Activated naive CD4-positive, alpha-beta T cell treated with anti-CD3 and anti-CD28 coated beads for 36 hours (primary cell): ENCODE results near the gene DHRS7B. TPM values are rescaled to one million over a fixed set of nuclear protein-coding genes. Genes with fewer than 3 reads are reported as not detected.

Experiments used
- CTCF ChIA-PET: fragments of 350-600 bp; sonication (Branson Sonifier 250); formaldehyde crosslinking; loops from one replicate; lab custom pipeline; 2021; ENCODE audit warnings: antibody characterized with exemption; lab: Charles Lee
- DNase-seq: peaks from one replicate; pipeline ENCODE4 v3.0.0-alpha.2; 2020
- H3K27ac Mint-ChIP-seq: one replicate; pipeline ENCODE4 v1.8.0; 2021; ENCODE audit warnings: mild to moderate bottlenecking, mixed read lengths
- H3K27me3 Mint-ChIP-seq: one replicate; pipeline ENCODE4 v1.8.0; 2021; ENCODE audit warnings: low read depth, mixed read lengths
- H3K36me3 Mint-ChIP-seq: one replicate; pipeline ENCODE4 v1.8.0; 2021; ENCODE audit warnings: low read depth, mixed read lengths
- H3K4me1 Mint-ChIP-seq: one replicate; pipeline ENCODE4 v1.8.0; 2021; ENCODE audit warnings: low read depth, mixed read lengths
- H3K4me3 Mint-ChIP-seq: one replicate; pipeline ENCODE4 v1.8.0; 2021; ENCODE audit warnings: mild to moderate bottlenecking, moderate library complexity, mixed read lengths
- H3K9me3 Mint-ChIP-seq: one replicate; pipeline ENCODE4 v1.8.0; 2021; ENCODE audit warnings: mixed read lengths
- intact Hi-C: fragments of 100-400 bp; cut with micrococcal nuclease; formaldehyde crosslinking; loops from one replicate; pipeline ENCODE4 v1.15.1; 2023
- total RNA-seq, 2 experiments: library from RNA; stranded (reverse); gene quantifications; one replicate each; pipeline ENCODE4 v1.2.3, GENCODE V29; 2021

DHRS7B gene
- total RNA-seq, 2 experiments from 2014 or later, result 12.0 to 12.1 TPM

GRCh38 chr17:21208352-21208751, 81.6 kb downstream of the DHRS7B start:
- no peaks in the 10 kb centered on the region for H3K9me3 Mint-ChIP-seq
- CTCF ChIA-PET, result interaction anchor here (1.4 kb wide), 1 partner anchor 165 kb away, joined by 3 read pairs; the partner anchor contains the start of gene USP22
- H3K4me3 Mint-ChIP-seq, result no peak overlapping the region
- H3K27me3 Mint-ChIP-seq, result no peaks in the 10 kb centered on the region
- no peak for DNase-seq
- H3K4me1 Mint-ChIP-seq, result peaks cover 55% of the 10 kb centered on the region
- H3K36me3 Mint-ChIP-seq, result peaks cover 10% of the 10 kb centered on the region
- no peak overlapping the region for H3K27ac Mint-ChIP-seq
- intact Hi-C loops, result no loop called here

GRCh38 chr17:21209511-21210175, 82.9 kb downstream of the DHRS7B start:
- intact Hi-C loops, result loop anchor here (10.0 kb wide), 1 partner anchor 305 kb away; no protein-coding TSS in a partner anchor
- no peaks in the 10 kb centered on the region for H3K9me3 Mint-ChIP-seq
- H3K27me3 Mint-ChIP-seq, result no peaks in the 10 kb centered on the region
- H3K4me1 Mint-ChIP-seq, result peaks cover 52% of the 10 kb centered on the region
- peaks cover 10% of the 10 kb centered on the region for H3K36me3 Mint-ChIP-seq
- no peak for DNase-seq
- no peak overlapping the region for H3K27ac Mint-ChIP-seq
- CTCF ChIA-PET, result no interaction called here
- no peak overlapping the region for H3K4me3 Mint-ChIP-seq

- H3K9me3 Mint-ChIP-seq, result no peaks in the 10 kb centered on the region
- DNase-seq, result no peak
- no peak overlapping the region for H3K27ac Mint-ChIP-seq
- CTCF ChIA-PET, result interaction anchor here (0.8 kb wide), 1 partner anchor 89 kb away, joined by 3 read pairs; no protein-coding TSS in a partner anchor
- H3K4me1 Mint-ChIP-seq, result peaks cover 52% of the 10 kb centered on the region
- intact Hi-C loops, result loop anchor here (10.0 kb wide), 1 partner anchor 304 kb away; no protein-coding TSS in a partner anchor
- H3K27me3 Mint-ChIP-seq, result no peaks in the 10 kb centered on the region
- H3K4me3 Mint-ChIP-seq, result no peak overlapping the region
- peaks cover 10% of the 10 kb centered on the region for H3K36me3 Mint-ChIP-seq
These were observed 83.8 kb downstream of the DHRS7B start for GRCh38 chr17:21210411-21211076.

GRCh38 chr17:21211825-21212479, 85.2 kb downstream of the DHRS7B start:
- Mint-ChIP-seq H3K27me3 (no peaks in the 10 kb centered on the region), H3K9me3 (no peaks in the 10 kb centered on the region), H3K4me3 (peak overlapping the region; percentile 91), H3K4me1 (peaks cover 52% of the 10 kb centered on the region), H3K36me3 (peaks cover 9% of the 10 kb centered on the region), H3K27ac (no peak overlapping the region)
- DNase-seq, result no peak
- CTCF ChIA-PET, result interaction anchor here (0.6 to 2.3 kb wide), 4 partner anchors 82 to 306 kb away, joined by 3 to 8 read pairs (median 5); no protein-coding TSS in a partner anchor
- intact Hi-C loops, result loop anchor here (10.0 kb wide), 1 partner anchor 303 kb away; no protein-coding TSS in a partner anchor

GRCh38 chr17:21212826-21213637, 86.3 kb downstream of the DHRS7B start:
- CTCF ChIA-PET, result interaction anchor here (0.8 to 2.3 kb wide), 4 partner anchors 15 to 93 kb away, joined by 3 to 8 read pairs (median 6); no protein-coding TSS in a partner anchor

GRCh38 chr17:21213638-21214014, 86.9 kb downstream of the DHRS7B start:
- DNase-seq, result peak; percentile 20
- H3K9me3 Mint-ChIP-seq, result no peaks in the 10 kb centered on the region
- no peaks in the 10 kb centered on the region for H3K27me3 Mint-ChIP-seq
- intact Hi-C loops, result loop anchor here (1.0 to 10.0 kb wide), 10 partner anchors 40 to 301 kb away; partner anchors contain the start of genes DHRS7B, MAP2K3, NATD1 and USP22
- peaks cover 14% of the 10 kb centered on the region for H3K36me3 Mint-ChIP-seq
- CTCF ChIA-PET, result interaction anchor here (0.8 to 2.3 kb wide), 4 partner anchors 16 to 94 kb away, joined by 3 to 8 read pairs (median 6); no protein-coding TSS in a partner anchor
- peak overlapping the region; percentile 91 for H3K4me3 Mint-ChIP-seq
- peaks cover 63% of the 10 kb centered on the region for H3K4me1 Mint-ChIP-seq
- H3K27ac Mint-ChIP-seq, result peak overlapping the region; percentile 91

More at GRCh38 chr17:21212826-21213637, 86.3 kb downstream of the DHRS7B start:
- no peaks in the 10 kb centered on the region for H3K27me3 Mint-ChIP-seq
- H3K4me3 Mint-ChIP-seq, result peak overlapping the region; percentile 91
- intact Hi-C loops, result loop anchor here (10.0 kb wide), 1 partner anchor 302 kb away; no protein-coding TSS in a partner anchor
- no peaks in the 10 kb centered on the region for H3K9me3 Mint-ChIP-seq
- no peak for DNase-seq
- peak overlapping the region; percentile 40 for H3K27ac Mint-ChIP-seq
- peaks cover 63% of the 10 kb centered on the region for H3K4me1 Mint-ChIP-seq
- H3K36me3 Mint-ChIP-seq, result peaks cover 16% of the 10 kb centered on the region

GRCh38 chr17:21214015-21214776, 87.4 kb downstream of the DHRS7B start, which contains the start of gene TMEM11:
Gene TMEM11 (minus strand): TSS chr17:21214161. CDS start chr17:21214152, 9 bp downstream.
- H3K27ac Mint-ChIP-seq, result peak within 1 kb of the TSS; percentile 91

GRCh38 chr17:21214777-21215541, 88.2 kb downstream of the DHRS7B start:
- peak; percentile 33 for DNase-seq

More at GRCh38 chr17:21214015-21214776, 87.4 kb downstream of the DHRS7B start, which contains the start of gene TMEM11:
- DNase-seq, result peak; percentile 95
- Mint-ChIP-seq H3K4me1 (peaks cover 65% of the 10 kb centered on the region), H3K27me3 (no peaks in the 10 kb centered on the region), H3K36me3 (peaks cover 13% of the 10 kb centered on the region), H3K9me3 (no peaks in the 10 kb centered on the region), H3K4me3 (peak within 1 kb of the TSS; percentile 91)
- intact Hi-C loops, result loop anchor here (1.0 to 10.0 kb wide), 10 partner anchors 39 to 301 kb away; partner anchors contain the start of genes DHRS7B, MAP2K3, NATD1 and USP22
- CTCF ChIA-PET, result interaction anchor here (0.8 to 2.3 kb wide), 4 partner anchors 16 to 95 kb away, joined by 3 to 8 read pairs (median 6); no protein-coding TSS in a partner anchor

GRCh38 chr17:21215935-21216334, 89.2 kb downstream of the DHRS7B start:
- Mint-ChIP-seq H3K27ac (no peak overlapping the region), H3K4me1 (peaks cover 53% of the 10 kb centered on the region)
- intact Hi-C loops, result loop anchor here (2.0 to 10.0 kb wide), 3 partner anchors 97 to 299 kb away; no protein-coding TSS in a partner anchor

More at GRCh38 chr17:21214777-21215541, 88.2 kb downstream of the DHRS7B start:
- H3K36me3 Mint-ChIP-seq, result peaks cover 13% of the 10 kb centered on the region
- H3K27me3 Mint-ChIP-seq, result no peaks in the 10 kb centered on the region
- H3K9me3 Mint-ChIP-seq, result no peaks in the 10 kb centered on the region
- H3K4me3 Mint-ChIP-seq, result peak overlapping the region; percentile 91
- CTCF ChIA-PET, result interaction anchor here (1.4 kb wide), 1 partner anchor 95 kb away, joined by 5 read pairs; no protein-coding TSS in a partner anchor
- intact Hi-C loops, result loop anchor here (1.0 to 10.0 kb wide), 10 partner anchors 38 to 300 kb away; partner anchors contain the start of genes DHRS7B, MAP2K3, NATD1 and USP22
- peaks cover 63% of the 10 kb centered on the region for H3K4me1 Mint-ChIP-seq
- H3K27ac Mint-ChIP-seq, result peak overlapping the region; percentile 83

More at GRCh38 chr17:21215935-21216334, 89.2 kb downstream of the DHRS7B start:
- Mint-ChIP-seq H3K27me3 (no peaks in the 10 kb centered on the region), H3K4me3 (peak overlapping the region; percentile 91), H3K36me3 (peaks cover 14% of the 10 kb centered on the region), H3K9me3 (no peaks in the 10 kb centered on the region)
- no peak for DNase-seq
- CTCF ChIA-PET, result interaction anchor here (0.6 to 0.7 kb wide), 2 partner anchors 58 to 97 kb away, joined by 3 read pairs; no protein-coding TSS in a partner anchor
